Measurements from ENCODE around the gene BSN.
"Not testable (repeated sequence)": the region's sequence is repeated elsewhere in the genome, so short reads cannot be mapped to it uniquely, and the experiment has no call there.

BSN gene

GRCh38 chr3:49680493-49681231 is 126.4 kb downstream of the BSN start:
- no peak for DNase-seq

GRCh38 chr3:49681232-49681522 is 126.9 kb downstream of the BSN start:
- DNase-seq, result no peak

DNA sequence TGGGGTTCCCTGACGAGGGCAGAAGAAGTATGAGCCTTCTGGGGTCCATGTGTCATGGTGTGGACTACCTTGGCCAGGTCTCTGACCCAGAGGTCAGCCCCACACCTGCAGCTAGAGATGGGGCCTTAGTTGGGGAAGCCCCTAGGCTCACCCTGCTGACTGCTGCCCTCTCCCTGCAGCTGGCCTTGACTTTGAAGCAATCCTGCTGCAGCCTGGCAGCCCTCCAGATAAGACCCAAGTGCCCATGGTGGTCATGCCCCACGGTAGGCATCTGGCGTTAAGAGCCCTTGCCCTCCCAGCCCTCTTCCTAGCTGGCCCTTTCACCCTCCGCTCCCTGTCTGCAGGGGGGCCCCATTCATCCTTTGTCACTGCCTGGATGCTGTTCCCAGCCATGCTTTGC is 127.3 kb downstream of the BSN start:
- no peak for DNase-seq

DNA sequence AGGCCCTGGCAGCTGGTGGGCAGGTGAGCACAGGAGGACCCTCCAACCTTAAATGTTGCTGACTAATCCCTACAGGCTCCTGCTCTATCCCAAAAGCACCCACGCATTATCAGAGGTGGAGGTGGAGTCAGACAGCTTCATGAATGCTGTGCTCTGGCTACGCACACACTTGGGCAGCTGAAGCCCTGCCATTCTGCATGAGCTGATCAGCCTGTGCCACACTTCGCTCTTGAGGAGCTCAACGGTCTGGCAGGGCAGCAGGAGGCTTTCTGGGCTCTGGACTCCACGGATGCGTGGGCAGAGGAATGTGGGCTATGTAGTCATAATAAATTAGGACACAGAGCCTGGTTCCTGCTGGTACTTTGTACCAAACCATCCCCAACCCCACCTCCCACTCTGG is 128.9 kb downstream of the BSN start:
- no peak for DNase-seq

DNA sequence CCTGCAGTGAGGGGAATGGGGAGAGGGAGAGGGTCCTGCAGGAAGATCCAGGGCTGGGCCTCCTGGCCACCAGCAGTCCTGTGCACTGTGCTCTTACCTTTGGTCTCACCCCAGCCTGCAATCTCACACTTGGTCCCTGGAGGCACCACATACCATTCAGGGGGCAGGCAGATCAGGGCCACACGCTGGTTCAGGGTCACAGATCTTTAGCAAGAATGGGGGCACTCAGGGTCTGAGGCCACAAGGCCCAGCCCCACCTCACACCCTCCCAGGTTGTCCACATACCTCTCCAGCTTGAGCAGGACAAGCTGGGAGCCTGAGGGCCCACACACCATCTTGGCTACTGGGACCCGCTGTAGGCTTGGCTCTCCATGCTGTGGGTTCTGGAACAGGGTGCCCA is 130.2 kb downstream of the BSN start:
- DNase-seq, result not testable (repeated sequence)

- DNase-seq, result not testable (repeated sequence)
These were observed 130.8 kb downstream of the BSN start for GRCh38 chr3:49685103-49685502.

DNA sequence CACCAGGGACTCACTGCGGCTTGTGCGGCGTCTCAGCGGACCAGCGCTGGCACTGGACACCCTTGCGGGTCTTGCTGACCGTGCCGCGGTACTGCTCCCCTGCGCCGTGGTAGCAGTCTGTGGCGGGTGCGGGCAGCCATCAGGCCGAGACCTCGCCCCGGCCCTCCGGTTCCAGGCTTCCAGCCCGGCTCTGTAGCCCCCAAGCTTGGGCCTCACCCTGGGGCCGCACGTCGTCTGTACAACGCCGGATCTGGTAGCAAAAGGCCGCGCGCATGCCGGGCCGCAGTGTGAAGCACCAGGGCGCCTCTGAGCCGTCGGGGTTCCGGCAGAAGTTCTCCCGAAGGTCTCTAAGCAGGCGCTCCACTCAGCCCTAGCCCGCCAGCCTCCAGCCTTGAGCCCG is 131.6 kb downstream of the BSN start:
- not testable (repeated sequence) for DNase-seq

DNA sequence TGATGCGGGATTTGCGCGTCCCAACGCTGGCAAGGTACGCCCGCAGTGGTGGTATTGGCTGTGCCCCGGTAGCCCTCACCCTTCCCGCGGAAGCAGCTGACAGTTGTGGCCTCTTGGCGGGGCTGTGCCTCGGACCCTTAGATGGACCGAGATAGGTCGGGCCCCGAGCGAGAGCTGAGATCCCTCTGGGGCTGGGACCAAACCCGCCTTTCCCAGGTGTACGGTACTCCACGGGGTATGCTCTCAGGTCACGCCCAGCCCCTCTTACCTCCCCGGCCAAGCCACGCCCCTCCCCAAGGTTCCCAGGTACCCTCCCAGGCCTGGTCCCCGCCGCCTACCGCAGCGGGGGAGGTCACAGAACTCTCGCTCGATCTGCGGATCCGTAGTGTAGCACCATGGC is 132.1 kb downstream of the BSN start:
- peak; percentile 44 for DNase-seq

GRCh38 chr3:49686769-49687423 is 132.6 kb downstream of the BSN start:
- DNase-seq, result peak; percentile 50

DNA sequence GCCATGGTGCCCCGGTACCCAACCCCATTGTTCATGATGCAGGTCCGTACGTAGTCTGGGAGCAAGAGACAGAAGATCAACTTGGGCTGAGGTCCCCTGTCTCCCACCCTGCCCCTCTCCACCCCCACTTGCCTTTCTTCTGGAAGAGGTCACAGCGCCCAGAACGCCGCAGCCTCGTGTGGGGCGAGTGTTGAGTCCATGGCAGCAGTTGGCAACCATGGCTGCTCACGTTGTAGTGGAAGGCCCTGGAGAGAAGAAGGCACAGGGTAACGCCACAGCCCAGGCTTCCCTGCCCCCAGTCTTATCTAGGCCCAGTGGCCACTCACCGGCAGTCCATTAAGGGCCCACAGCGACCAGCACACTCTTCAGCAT is 133.1 kb downstream of the BSN start:
- not testable (repeated sequence) for DNase-seq

DNA sequence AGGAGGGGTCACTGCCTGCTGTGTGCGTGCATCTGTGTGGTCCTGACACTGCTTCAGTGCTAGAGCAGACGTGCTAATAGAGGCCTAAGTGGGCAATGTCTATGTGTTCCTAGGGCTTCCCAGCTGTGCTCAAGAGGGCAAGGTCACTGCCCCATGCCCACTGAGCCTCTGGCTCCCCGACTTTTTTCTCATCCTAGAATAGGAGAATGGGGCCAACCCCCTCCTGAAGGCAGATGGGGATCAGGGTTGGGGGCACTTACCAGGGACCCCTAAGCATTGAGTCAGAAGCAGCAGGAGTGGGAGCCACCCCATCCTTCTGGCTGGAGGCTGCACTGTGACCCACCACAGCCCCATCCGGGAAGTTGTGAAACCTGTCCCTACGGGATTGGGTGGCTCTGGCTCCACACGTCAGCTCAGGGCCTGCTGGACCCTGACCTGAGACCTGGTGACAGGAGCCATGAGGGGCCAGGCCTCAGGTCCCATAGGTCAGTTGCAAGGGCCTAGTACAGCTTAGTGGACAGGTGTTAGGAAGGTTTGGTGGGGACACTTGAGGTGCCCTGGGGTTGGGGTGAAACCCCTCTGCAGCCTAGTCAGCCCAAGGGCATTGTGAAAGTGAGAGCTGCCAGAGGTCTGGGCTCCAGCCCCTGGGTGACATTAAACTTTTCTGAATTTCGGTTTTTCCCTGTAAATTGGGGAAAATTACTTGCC is 134.2 kb downstream of the BSN start:
- not testable (repeated sequence) for DNase-seq

- DNase-seq, result peak; percentile 93
These were observed 135.0 kb downstream of the BSN start, which contains the start of the genes MST1 and RNF123 for GRCh38 chr3:49689046-49689907. Gene MST1 (minus strand): TSS chr3:49689474. CDS start chr3:49688691, 783 bp downstream. Gene RNF123 (plus strand): TSS chr3:49689557. CDS start chr3:49691166, 1,609 bp downstream.

DNA sequence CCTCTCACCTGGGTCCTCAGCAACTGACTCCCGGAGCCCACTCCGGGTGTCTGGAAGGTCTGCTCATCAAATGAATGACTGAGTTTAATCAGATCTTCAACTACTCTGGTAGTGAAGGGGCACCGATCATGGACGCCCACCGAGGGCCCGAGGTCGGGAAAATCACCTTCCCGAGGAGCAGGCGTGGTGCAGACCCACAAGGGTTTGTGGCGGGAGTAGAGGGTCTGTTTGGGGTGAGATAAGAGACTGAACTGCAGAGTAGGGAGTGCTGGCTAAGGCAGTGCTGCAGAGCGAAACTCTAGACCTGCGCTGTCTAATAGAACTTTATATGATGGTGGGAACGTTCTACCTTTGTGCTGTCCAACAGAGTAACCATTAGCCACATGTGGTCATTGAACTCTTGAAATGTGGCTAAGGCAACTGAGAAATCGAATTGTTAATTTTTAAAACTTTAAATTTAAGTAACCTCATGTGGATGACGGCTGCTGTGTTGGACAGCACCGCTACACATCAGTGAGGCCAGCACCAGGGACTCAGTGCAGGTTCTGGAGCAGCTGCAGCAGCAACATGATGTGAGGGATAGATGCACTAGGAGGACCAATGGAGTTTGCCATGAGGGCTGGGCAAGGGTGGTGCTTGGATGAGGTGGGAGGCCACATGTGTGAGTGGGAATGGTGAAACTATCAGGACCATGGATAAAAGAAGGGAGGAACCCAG is 135.8 kb downstream of the BSN start:
- DNase-seq, result not testable (repeated sequence)

DNA sequence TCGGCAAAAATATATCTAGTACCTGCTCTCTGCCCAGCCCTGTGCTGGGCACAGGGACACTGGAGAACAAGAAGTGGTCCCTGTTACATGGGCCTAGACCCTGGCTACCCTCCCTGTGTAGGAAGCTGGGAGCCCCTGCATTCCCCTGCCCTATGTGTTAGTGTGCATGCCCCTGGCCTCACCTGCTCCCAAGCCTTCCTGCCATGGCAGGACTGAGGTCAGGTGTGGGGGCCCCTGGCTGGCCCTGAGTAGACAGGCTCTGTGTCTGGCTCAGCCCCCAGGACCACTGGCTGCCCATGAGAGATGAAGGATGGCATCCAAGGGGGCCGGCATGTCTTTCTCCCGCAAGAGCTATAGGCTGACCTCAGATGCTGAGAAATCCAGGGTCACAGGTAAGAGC is 136.6 kb downstream of the BSN start:
- not testable (repeated sequence) for DNase-seq

DNA sequence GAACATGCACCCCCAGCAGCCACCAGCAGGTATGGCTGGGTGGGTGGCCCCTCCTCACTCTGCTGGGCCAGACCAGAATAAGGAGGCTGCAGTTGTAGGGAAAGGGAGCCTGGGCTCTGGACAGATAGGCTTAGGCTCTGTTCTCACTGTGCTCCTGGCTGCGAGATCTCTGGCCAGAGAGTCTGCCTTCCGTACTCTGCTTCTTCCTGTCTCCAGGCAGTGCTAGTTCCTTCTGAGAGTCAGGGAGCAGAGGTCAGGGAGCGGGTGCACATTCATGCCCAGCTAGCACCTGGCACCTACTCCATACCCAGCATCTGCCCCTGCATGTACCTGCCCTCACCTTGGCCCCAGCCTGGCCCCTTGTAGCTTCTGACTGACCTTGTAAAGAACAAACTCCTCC is 137.2 kb downstream of the BSN start:
- not testable (repeated sequence) for DNase-seq

GRCh38 chr3:49694409-49695070 is 140.3 kb downstream of the BSN start:
- DNase-seq, result not testable (repeated sequence)

GRCh38 chr3:49695350-49696015 is 141.2 kb downstream of the BSN start:
- not testable (repeated sequence) for DNase-seq

GRCh38 chr3:49699281-49699979 is 145.2 kb downstream of the BSN start:
- DNase-seq, result no peak

GRCh38 chr3:49700014-49700413 is 145.7 kb downstream of the BSN start:
- no peak for DNase-seq

DNA sequence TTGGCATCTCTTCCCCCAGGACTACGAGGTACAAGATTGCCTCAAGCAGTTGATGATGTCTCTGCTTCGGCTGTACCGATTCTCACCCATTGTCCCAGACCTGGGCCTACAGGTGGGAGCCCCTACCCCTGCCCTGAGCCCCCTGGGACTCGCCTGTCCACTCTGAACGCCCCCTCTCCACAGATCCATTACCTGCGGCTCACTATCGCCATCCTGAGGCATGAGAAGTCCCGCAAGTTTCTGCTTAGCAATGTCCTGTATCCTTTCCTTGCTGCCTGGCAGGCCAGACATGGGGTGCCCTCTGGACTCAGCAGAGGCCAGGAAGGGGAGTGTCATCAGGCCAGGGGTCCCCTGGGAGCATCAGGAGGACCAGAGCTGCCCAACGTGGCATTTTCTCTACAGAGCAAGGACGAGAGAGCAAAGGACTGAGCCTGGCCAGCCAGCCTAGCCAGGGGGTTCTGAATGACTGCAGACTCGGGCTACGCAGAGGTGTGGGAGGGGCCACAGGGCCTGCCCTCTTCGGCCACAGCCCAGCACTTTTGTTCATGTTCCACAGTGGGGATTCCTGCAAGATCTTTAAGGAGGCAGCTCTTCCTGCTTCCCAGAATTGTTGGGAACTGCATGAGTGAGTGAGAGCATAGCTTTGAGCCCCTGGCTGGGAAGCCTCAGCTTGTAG is 146.3 kb downstream of the BSN start:
- no peak for DNase-seq

Data from CD4-positive, alpha-beta T cell treated with Interleukin-17A for 1 hour (primary cell).